GM04504 (cell line): ENCODE results near the gene CTF1.
A peak's percentile ranks its signal among the peaks of the same experiment; 100 is the strongest.
"Not testable (repeated sequence)": the region's sequence is repeated elsewhere in the genome, so short reads cannot be mapped to it uniquely, and the experiment has no call there.

ENCODE experiments used
- DNase-seq: peaks from one replicate; pipeline ENCODE4 v3.0.0-alpha.2; 2012; ENCODE audit warnings: low read depth

CTF1 gene

GRCh38 chr16:30896261-30896888 is at the start of gene CTF1:
Gene CTF1 (plus strand): TSS chr16:30896614. CDS start chr16:30896644, 30 bp downstream.
- DNase-seq: peak; percentile 89

GRCh38 chr16:30846649-30847402 is 49.6 kb upstream of the CTF1 start:
- no peak for DNase-seq

GRCh38 chr16:30850246-30850645 is 46.2 kb upstream of the CTF1 start:
- no peak for DNase-seq

- no peak for DNase-seq
Measured at GRCh38 chr16:30853758-30854157, 42.7 kb upstream of the CTF1 start.

GRCh38 chr16:30858111-30858495 is 38.3 kb upstream of the CTF1 start:
- DNase-seq: no peak

- DNase-seq: no peak
Measured at GRCh38 chr16:30858829-30859423, 37.5 kb upstream of the CTF1 start.

GRCh38 chr16:30860729-30861128 is 35.7 kb upstream of the CTF1 start:
- not testable (repeated sequence) for DNase-seq

GRCh38 chr16:30863178-30863577 is 33.2 kb upstream of the CTF1 start:
- DNase-seq: not testable (repeated sequence)

- no peak for DNase-seq
Measured at GRCh38 chr16:30866031-30866430, 30.4 kb upstream of the CTF1 start.

GRCh38 chr16:30867747-30868146 is 28.7 kb upstream of the CTF1 start:
- no peak for DNase-seq

GRCh38 chr16:30870904-30871303 is 25.5 kb upstream of the CTF1 start:
- DNase-seq: no peak

- DNase-seq: no peak
Measured at GRCh38 chr16:30874244-30874820, 22.1 kb upstream of the CTF1 start.

GRCh38 chr16:30874821-30875717 is 21.3 kb upstream of the CTF1 start:
- DNase-seq: peak; percentile 76

- no peak for DNase-seq
Measured at GRCh38 chr16:30875871-30876801, 20.3 kb upstream of the CTF1 start.

- DNase-seq: no peak
Measured at GRCh38 chr16:30876867-30877266, 19.5 kb upstream of the CTF1 start.

GRCh38 chr16:30882429-30883310 is 13.7 kb upstream of the CTF1 start:
- no peak for DNase-seq

GRCh38 chr16:30884760-30885159 is 11.7 kb upstream of the CTF1 start:
- DNase-seq: no peak

GRCh38 chr16:30885196-30885595 is 11.2 kb upstream of the CTF1 start:
- no peak for DNase-seq

- no peak for DNase-seq
Measured at GRCh38 chr16:30886145-30886544, 10.3 kb upstream of the CTF1 start.

GRCh38 chr16:30887927-30888326 is 8.5 kb upstream of the CTF1 start:
- no peak for DNase-seq
